ENCODE measurements around the gene SMIM28.
"Not testable (repeated sequence)": the region's sequence is repeated elsewhere in the genome, so short reads cannot be mapped to it uniquely, and the experiment has no call there.

Gene SMIM28

DNA sequence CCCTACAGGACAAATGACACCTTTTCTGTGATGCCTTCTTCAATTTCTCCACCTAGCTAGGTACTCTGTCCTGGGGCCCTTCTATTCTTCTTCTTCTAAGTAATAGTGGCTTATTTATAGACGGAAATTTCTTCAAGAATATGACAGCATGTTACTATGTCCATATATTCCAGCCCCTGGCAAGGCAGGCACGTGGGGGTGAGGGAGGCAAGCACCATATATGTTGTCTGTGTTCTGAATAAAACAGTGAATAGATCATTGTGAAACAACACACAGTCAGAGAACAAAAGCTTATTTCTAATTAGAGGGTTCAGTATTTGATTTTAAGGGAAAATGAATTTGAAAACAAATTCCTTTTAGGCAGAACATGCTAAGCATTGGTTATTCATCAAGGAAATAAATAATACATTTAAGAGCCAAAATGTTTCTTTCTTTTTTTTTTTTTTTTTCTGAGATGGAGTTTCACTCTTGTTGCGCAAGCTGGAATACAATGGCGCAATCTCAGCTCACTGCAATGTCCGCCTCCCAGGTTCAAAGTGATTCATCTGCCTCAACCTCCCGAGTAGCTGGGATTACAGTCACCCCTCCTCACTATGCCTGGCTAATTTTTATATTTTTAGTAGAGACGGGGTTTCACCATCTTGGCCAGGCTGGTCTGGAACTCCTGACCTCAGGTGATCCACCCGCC lies 32.5 kb downstream of the SMIM28 start:
- no peak for FAIRE-seq

DNA sequence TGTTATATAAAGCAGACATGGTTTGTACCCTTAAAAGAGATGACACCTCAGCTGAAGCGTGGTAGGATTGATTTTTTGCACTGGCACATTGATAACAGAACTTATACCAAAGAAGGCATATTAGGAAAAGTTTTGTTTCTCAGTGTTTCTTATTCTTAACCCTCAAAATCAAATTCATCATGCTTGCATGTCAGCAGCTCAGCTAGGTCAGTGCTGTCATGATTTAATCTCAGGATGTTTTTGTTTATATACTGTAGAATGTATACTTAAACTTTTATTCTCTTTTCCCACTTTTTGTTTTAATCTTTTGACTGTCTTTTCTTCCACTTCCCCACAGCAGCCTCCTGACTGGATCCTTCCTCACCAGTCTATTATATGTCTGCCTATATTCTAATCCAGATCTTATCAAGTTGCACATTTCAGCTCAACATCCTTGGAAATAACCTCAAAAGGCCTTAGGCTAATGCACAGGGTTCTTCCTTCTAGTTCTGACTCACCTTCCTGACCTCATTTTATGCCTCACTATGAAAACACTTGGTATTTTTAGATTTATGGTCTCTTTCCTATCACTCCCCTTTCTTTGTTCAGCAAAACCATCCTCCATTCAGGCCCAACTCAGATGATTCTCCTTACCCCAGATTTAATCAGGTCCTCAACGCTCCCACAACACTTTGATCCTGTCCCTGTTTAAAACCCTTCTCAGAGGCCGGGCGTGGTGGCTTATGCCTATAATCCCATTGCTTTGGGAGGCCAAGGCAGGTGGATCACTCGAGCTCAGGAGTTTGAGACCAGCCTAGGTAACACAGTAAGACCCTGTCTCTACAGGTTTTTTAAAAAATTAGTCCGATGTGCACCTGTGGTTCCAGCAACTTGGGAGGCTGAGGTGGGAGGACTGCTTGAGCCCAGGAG lies 33.5 kb downstream of the SMIM28 start:
- FAIRE-seq: no peak

DNA sequence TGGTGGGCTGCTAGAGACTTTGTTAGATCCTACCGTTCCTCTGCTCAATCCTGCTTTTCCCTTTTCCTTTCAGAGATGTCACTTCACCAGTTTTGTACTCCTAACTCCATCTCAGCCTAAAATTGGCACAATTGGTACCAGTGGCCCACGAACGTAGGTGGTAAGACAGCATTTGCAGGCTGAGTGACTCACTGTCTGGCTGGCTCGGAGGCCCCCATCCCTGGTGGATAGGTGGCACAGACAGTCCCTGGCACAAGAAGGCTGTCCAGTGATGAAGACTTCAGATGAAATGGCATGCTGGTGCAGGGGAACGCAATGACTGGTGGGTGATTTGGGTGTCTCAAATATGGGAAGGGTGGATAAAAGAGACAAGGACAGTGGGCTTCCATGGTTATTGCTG lies 37.4 kb downstream of the SMIM28 start:
- no peak for FAIRE-seq

DNA sequence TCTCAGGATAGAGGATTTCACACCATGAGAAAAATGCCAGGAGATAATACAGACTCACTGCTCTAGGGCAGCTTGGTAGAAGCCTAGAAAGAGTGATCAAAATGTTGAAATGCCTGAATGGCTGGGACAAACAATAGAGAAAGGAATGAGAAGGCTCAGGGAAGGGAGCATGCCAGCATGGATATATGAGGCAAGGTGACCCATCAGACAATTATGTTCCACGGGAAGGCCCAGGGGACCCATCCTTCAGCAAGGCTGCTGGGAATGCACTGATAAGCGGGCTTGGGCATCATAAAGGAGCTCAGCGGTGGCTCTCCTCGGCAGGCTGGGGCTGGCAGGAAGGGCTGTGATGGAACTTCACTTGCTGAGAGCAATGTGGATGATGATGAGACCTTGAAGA lies 38.5 kb downstream of the SMIM28 start:
- no peak for FAIRE-seq

DNA sequence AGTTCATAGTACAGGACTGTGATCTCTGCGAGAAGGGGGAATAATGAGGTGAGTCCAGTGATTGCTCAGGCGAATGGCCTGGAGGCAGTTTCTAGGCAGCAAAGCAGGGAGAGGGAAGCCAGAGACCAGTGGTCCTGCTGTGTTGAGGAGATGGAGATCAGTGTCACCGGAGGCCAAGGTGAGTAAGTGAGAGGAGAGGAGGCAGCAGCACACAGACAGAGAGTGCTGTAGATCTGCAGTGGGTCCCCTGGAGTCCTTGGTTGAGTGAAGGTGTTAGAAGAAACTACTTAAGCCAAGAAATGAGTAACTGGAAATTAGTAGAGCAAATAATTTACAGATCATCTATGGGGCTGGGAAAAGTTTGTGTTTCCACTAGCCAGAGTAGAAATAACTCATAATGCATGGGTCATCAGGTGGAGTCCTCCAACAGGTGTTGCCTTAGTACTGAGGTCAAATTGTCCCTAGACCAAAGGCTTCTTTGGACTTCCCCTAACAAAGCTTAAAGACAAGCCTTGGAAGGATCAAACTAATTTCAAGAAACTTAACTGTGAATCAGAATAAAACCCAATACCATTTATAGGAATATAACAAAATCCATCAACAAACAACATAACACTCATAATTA lies 39.9 kb downstream of the SMIM28 start:
- FAIRE-seq: no peak

DNA sequence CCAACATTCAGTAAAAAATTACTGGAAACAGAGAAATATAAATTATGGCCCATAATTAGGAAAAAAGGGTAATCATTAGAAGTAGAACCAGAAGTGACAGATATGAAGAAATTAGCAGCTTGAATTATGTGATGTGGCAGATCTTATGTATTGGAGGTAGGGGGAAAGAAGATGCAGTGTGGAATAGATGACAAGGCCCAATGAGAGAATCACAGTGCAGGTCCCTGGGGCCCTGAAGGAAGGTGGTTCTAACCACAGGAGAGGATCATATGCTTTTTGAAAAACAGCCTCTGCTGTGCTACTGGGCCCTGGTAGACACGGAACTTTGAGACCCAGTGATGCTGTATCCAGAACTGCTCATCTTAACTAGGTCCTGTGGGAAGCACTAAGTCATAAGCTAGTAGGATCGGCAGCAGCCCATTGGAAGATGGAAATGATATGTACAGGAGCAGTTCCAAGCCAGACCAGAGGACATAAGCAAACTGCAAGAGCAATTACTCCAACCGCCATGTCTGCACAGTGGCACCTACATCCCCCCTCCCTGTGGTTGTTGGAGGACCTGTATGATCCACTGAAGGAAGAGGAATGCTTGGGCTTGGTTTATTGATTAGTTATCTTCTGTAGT lies 40.5 kb downstream of the SMIM28 start:
- FAIRE-seq: no peak

DNA sequence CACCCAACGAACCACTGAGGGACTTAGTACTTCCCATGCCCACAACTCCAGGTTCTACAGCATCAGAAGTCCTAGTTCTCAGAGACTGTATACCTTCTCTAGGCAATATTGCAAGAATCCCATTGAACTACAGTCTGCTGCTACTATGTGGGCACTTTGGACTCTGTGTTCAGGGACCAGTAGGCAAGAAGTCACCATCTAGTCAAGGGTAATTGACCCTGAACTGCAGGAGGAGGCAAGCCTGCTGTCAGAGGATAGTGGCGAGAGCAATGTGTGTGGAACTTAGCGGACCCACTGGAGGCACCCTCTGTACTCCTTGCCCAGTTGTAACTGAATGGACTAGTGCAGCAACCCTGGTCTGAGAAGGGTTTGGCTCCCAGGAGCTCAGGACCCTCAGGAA lies 42.1 kb downstream of the SMIM28 start:
- FAIRE-seq: no peak

DNA sequence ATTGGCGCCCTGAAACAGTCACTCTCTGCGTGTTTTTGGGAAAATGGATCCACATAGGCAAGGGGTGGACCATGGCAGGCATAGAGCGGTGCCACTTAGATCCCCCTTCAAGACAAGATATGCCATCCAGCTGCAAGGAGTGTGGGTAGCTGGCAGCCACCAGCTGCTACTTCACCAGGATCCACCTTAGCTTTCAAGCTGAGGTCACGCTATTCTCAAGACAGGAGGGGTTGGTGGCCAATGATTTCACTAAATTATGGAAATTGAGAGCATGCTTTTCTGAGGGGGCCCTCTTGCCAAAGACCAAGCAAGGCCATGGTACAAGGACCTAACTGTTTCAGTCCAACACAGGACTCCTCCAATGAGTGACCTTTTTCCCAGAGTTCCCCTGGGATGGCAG lies 42.7 kb downstream of the SMIM28 start:
- FAIRE-seq: no peak

DNA sequence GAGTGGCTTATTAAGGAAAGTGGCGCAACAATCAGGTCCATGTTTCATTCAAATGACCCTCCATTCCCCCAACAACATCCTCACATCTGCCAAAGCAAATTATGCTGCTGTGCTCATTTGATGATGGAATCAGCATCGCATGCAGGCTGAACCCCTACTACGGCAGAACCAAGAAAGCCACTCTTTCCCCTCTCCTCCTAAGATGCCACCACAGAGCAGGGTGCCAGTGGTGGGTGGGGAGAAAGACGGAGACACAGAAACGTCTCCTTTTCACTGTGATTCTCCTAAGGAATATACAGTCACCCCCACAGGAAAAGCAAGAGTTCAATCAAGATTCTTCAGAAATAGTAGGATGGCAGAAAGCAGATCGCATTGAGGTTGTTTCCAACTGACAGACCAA lies 43.4 kb downstream of the SMIM28 start:
- no peak for FAIRE-seq

DNA sequence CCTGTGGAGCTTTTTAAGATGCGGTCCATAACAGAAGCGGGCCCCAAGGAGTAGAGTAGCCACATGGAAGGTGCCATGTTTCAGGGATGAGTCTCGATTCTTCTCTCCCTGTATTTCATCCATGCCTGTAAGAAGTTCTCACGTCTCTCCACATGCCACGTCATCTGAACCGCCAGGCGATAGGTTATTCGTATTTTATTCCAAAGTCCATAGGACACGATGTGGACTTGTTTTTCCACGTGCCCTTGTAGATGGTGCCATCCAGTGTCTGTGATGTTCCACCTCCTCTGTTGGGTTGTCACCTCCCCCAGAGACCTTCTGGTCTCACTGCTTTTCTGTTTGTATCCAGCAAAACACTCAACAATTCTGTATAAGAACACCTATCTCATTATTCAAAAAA lies 43.9 kb downstream of the SMIM28 start:
- no peak for FAIRE-seq

DNA sequence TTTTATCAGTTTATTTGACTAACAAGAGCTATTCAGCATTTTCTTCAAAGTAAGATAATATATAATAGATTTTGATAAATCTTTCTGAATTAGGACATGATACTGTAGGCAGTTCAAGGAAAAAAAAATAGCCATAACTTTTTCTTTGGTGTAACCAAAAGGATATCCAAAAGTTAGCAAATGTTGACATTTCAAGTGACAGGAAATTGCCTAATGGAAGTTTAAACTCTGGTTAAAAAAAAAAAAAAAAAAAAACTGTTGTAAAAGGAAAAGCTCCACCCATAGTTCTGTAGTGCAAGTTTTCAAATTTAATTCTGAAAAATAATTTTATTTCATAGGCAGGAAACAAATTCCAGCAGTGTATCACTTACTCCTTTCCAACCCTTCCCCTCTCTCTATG lies 45.2 kb downstream of the SMIM28 start:
- FAIRE-seq: no peak

DNA sequence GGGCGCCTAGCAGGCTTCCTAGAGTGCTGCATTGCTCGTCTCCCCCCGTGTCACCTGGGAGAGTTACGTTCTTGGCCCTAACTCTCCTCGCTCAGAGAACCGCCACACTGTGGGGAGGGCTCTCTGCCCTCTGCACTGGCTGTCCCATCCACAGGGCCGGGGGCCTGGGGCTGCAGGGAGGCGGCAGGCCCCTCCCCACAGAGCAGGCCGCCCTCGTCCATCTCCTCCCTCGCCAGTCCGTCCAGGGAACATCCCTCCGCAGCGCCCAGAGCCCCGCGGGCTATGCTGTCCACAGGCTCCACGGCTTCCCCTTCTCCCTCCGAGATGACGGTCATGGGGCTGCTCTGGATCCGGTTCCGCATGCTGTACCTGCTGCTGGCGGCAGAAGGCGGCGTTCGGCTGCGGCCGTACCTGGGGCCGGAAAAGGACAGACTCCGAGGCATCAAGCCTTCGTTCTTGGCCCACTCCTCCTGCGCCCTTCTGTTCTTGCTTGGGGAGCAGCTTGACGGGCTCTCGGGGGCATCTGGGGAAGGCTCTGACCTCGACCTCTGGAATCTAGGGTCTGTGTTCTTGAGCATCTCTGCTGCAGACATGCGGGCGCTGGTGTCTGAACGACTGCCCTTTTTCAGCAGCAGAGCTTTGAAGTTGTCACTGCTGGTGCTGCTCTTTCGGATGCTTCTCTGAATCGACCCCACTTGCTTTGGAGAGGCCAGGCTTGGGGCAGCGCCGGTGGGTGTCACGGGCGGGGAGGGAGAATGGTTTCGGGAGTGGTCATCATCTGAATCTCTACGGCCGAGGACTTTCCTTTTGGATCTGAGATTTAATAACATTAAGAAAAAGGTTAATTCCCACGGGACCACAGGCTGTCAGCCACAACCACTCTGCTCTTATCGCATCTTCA lies 46.5 kb downstream of the SMIM28 start:
- FAIRE-seq: no peak

DNA sequence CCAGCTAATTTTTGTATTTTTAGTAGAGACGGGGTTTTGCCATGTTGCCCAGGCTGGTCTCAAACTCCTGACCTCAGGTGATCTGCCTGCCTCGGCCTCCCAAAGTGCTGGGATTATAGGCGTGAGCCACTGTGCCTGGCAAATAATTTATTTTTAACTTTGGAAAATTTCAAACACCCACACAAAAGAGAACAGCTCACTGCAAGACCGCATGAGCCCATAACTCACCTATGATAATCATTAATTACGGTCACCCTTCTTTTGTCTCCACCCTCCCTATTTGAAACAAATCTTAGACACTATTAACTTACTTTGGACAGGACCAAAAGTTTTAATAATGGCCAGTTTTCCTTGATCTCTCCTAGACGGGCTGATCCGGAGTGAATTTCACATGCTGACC lies 47.6 kb downstream of the SMIM28 start:
- not testable (repeated sequence) for FAIRE-seq

DNA sequence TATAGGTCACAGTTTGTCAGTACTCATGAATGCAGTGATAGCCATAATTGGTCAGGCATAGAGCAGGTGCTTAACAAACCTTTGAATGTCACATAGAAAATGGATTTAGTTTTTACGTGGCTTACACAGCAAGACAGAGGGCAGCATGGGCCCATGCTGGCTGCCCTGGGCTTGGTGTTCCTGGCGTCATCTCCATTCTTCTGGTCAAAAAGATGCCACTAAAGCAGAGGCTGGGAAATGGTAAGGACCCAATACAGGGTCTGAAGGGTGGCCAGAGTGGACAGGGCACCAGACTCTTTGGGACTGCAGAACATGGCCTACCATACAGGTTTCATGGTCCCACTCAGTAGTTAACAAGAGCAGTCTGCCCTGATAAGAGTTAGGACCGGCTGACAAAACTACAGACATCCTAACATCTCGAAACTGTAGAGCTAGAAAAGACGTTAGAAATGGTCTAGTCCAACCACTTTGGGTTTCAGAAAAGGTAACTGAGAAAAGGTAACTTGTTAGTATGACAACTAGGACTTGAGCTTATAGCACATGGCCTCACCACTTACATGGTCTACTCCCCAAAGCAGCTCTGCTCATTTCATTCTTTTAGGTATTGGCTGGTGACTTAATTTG lies 48.9 kb downstream of the SMIM28 start:
- FAIRE-seq: no peak

DNA sequence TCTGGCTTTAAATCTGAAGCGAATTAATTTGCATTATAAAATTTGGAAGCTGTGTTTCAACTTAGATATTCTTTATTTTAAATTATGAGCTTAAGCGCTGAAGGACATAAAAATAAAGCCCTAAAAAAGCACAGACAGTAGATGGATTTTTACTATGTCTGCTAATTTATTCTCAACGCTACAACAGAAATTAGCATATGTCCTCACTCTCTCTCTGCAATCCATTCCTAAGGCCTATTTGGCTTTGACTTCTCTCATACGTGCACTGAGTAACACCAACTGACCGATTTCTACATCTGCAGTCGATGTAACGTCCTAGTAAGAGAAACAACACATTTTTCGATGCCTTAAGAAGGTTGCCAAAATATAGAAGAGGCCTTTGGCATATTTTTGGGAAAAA lies 50.0 kb downstream of the SMIM28 start:
- no peak for FAIRE-seq

DNA sequence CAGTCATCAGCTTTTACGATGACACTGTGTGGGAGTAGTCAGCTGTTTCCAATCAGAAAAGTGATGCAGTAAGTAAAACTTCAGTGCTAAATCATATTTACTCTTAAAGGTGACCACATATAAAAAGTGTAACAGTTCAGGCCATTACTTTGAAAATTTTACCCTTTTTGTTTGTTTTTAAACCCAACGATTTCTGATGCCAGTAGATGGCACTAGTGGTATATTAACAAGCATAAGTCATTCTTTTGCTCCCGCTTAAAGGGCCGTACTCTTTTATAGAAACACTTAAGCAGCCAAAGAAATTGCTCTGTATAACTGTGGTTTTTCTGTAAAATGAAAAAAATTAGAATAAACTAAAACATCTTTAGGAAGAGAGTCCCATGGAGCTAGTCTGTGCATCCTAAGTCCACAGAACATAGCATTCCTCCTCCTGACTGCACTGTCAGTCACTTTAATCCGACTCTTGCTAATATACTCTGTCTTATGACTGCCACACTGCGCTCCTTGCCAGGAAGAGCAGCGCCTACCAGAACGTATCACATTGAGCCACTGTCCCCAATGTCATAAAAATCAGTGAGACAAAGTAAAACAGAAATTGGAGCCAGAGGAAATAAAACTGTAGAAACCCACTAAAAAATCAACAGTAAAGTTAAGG lies 51.4 kb downstream of the SMIM28 start:
- peak; percentile 95 for FAIRE-seq

DNA sequence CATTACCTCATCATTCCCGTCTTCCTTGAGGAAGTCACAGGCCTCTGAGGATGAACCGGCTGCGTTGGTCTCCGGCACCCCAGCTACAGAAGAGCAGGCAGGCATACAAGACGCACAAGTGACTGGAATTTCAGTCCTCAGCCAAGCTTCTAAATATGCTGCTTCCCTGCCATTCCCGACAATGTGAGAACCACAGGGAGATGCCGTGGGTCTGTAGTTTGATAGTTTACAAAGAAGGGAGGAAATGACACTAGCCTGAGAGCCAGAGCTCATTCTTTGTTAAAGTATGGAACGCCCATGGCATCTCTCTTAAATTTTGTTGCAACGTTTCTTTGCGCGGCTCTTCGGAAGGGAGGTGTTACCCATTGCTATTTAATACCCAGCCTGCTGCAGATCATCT lies 52.1 kb downstream of the SMIM28 start:
- no peak for FAIRE-seq

DNA sequence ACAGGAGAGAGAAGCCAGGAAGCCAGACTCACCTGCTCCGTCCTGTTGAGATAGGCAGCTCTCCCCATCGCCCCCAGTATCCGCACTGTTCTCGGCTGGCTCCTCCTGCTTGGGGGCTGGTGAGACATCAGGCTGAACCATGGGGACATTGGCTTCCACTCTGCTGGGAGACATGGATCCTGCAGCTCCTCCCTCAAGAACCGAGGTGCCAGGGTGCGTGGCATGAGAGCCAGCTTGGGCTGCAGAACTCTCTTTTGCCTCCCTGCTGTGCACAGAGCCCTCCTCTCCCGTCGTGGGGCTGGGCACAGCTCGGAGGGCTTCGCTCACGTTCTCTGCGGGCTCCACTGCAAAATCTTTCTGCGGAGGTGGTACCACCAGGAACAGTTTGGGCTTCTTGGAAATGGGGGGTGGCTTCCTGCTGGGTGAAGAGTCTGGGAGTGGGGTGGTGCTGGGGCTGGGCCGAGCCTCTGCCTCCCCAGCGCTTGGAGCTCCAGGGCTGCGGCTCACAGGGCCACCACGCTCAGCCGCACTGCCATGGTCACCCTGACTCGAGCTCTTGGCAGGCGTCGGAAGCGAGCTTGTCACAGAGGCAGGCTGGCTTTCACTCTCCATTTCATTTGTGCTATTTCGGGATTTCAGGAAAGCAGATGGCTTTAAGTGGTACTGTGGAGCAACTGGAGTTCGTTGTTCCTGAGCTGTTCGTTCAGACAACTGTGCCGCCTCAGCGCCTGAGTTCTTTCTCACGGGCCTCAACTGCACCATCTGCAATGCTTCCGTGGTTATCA lies 52.8 kb downstream of the SMIM28 start:
- no peak for FAIRE-seq

DNA sequence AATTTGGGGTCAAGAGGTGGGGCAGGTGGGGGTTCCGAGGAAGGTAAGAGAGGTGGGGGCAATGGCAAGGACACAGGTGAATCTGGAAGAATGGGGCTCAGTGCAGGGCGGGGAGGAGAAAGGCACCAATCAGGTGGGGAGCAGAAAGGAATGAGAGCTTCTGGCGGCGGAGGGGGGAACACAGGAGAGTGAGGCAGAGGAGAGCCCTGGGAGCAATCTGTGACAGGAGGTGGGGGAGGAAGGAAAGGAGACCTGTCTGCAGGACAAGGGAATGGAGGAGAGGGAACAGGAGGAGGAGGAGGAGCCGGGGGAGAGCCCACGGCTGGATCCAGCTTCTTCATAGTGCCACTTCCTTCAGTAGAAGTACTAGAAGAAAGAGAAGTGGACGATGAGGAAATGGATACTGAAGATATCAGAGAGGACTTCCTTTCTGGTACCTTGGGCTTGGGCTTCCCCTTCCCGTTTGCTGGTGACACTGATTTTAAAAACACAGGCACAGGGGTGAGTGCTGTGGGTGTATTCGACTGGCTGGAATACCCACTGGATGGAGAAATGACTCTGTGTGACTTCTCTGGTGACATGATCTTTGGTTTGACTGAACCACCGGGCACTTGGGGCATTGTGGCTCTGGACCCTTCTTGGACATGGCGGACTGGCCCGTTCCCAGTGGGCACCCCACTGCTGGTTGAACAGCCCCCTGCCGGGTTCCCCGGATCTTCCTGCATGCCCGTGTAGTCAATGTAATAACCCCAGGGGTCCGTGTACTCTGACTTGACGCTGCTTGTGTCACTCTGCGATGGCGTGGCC lies 53.8 kb downstream of the SMIM28 start:
- no peak for FAIRE-seq

DNA sequence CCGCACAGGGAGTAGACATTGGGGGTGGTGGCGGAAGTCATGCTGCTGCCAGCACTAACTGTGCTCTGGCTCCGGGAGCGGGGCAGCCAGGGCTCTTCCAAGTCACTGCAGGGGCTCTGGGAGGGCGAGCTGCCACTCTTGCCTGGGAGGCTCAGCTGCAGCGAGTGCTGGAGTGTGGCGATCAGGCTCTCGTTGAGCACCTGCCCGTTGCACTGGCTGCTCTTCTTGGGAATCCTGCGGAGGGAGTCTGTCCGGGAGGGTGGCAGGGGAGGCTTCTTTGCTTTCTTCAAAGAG lies 54.3 kb downstream of the SMIM28 start:
- FAIRE-seq: no peak

Measured in TTC549 (cell line).